DMS53 treated with DMSO at 0.1 percent for 48 hours (cell line): ENCODE data around the gene NPAS3.

ENCODE experiments used
- DNase-seq: peaks from one replicate; lab custom pipeline; 2025; ENCODE audit not compliant: unreplicated experiment; lab: John Stamatoyannopoulos, UW

The NPAS3 gene

DNA sequence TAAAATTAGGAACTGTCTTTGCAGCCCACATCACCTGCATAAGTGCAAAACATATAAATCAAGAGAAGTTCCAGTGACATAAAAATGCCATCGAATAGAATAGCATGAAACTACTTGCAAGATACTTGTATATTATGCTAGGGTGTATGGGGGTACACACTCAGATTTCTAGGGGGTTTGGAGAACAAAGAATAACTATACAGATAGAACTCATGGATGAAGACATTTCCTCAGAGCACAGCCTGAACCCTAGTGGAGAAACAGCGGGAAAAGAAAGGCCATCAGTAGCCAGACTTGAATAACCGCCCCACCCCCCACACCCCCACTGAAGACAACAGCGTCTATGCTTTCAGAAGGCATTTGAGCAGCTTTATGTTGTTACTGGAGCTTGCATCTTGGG, 425.8 kb downstream of the NPAS3 start:
- DNase-seq = no peak

DNA sequence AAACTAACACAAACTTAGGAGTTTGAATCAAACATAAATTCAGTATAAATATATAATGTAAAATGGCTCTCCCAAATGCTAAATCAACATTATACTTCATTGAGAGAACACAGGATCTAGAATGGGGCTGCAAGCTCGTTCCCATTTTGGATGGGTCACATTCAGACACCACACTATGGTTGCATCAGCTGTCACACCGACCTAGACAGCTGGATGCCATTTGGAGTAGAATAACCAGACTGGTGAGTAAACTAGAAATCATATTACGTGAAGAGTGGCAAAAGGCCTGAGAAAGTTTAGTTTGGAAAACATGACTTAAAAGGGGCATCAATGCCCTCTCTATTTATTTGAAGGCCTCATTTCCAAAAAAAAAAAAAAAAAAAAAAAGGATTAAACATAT, 430.4 kb downstream of the NPAS3 start:
- no peak for DNase-seq

DNA sequence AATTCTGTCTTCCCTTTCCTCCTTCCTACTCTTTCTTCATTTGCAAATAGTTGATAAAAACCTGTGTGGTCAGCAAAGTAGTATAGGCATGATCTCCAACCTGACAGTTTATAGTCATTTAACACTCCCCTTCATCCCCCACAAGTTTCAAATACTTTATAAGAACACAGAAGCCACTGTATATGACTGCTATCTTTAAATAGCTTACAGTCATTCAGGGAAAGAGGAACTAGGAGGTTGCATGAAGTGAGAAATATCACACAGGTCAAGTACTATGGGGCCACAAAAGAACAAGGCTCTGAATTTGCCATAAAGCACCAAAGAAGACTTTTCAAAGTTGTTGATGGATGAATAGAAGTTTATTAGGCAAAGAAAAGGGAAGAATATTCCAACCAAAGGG, 431.3 kb downstream of the NPAS3 start:
- no peak for DNase-seq

DNA sequence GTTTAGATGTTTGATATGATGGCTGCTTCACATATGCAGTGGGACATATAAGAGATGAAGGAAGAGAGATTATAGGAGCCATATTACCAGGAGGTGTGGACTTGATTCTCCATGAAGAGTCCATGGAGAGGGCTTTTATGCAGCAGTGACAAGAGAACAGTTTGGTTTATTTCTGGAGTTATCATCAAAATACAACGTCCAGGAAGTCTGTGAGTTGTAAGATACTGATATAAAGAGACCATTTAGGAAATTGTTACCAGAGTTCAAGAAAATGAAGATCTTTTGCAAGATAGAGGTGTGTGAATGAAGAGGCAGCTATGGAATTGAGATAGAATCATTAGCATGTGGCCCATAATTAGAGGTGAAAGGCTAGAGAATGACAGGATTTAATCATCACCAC, 431.7 kb downstream of the NPAS3 start:
- DNase-seq = no peak

DNA sequence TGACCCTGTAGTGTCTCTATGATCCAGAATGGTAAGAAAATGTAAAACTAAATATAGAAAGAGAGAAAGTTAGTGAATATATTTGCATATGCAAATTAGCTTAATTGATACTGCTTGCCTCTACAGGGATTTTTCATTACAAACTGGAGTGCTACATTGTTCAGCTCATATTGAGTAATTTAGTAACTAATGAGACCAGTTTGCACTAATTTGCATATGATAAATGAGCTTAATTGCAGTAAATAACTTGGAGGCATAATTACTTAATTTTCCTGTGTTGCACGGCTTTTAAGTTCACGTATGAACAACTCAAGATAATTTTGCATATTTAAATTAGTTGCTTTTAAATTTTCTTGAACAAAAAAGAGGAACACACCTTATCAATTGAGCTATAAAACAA, 436.5 kb downstream of the NPAS3 start:
- DNase-seq = no peak

DNA sequence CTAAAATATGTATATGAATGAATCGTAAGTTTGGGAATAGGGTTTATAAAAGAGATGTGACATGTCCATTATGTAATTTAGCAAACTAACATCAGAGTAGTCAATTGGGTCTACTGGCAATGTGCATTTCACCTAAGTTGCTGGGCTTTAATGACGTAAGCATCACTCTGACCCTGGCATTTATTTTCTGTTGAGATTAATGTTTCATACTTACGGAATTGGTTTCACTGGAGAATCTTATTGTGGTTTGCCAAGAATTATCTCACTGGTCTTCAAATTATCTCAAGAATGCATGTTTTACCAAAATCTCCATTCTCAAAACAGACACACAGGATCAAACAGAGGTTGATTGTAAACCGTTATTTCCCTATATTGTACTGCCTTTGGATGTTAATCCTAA, 437.1 kb downstream of the NPAS3 start:
- no peak for DNase-seq

DNA sequence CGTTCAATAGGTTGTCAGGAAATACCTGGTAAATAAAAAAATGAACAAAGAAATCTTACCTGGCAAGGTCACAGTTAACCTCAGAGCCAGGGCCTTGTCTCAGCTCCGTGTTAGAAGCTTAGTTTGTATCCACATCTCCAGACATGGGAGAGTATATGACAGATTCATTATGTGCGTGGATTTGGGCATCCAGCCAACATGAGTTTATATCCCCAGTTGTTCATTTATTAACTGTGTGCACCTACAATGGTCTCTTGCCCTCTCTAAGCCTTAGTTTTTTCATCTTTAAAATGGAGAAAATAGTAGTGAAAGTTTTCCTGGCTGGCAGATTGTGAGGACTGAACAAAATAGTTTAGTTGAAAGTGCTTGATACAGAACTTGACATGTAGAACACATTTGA, 437.8 kb downstream of the NPAS3 start:
- DNase-seq = no peak

DNA sequence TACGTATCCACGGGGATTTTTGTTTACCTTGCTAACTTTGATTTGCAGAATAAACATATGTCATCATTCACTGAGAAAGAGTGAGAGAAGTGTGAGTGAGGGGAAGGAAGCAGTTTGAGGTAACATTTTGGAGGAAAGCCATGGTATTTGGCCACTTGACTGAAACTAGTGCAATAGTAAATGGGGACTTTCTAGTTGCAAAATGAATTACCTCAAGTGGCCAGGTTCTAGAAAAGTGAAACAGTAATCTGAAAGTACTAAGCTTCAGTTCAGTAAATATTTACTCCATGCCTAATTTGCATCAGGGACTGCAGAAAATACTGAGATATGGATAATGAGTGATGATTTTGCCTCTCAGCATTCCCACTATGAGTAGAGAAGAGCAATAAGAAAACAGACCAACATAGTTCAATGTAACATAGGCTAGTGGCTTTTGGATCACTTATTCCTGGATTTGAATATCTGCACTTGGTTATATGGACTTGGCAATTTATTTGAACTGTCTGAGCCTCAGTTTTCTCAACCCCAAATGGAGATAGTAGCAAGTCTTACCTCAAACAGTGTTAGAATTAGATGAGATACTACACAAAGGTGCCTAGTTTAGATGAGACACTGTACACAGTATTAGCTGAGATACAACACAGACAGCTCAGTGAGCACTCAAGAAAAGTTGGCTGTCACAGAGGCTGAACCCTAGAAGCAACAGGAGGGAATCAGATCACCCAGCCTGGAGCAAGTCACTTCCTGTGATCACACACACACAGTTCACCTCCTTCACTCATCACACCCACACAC, 439.1 kb downstream of the NPAS3 start:
- no peak for DNase-seq

DNA sequence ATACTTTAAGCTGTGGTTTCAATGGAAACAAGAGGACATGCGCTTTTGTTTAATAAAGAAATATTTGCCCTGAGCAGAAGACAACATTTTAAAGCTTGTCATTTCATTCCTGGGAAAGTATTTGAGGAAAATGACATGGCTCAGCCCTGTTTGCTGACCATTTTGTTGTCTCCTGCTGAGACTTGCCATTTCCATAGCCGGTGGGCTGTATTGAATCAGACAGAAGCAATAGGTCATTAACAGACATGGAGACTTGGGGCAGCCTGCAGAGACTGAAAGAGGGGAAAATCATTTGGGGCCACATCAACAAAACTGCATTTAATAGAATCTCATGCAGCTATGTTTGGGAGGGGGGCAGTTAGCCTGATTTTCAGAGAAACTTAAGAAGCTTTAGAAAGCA, 443.0 kb downstream of the NPAS3 start:
- no peak for DNase-seq

DNA sequence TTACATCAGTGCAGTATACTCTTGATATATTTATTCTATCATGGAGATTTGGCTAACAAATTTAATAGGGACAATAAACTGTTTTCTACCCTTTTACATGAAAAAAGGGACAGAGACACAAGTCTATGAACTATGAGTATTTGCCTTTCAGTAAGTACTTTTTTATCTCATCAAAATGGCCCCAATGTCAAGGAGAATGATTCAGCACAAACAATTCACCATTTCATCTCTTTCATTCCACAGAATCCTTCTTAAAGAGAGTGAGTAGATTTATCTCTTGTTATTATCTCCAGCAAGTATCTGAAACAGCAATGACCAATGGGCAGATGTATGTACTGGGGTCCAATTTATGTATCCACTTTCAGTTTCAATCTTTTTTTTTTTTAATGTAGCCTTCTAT, 447.5 kb downstream of the NPAS3 start:
- no peak for DNase-seq

DNA sequence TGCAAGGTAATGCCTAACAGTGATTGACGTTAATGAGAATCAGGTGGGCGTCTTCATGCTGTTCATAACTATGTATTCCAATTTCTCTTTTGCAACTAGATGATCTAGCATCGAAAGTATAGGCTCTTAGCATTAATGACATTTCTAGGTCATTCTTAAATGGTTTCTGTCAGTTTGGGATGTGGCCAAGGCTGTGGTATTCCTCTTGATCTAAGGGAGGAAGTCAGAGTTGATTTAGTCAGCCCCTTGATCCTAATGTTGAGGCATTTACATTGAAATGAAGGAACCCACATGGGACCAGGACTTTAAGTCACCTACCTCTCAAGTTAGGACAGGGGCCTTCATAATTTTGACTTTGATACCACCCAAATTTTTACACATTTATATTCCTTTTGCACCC, 448.1 kb downstream of the NPAS3 start:
- no peak for DNase-seq

DNA sequence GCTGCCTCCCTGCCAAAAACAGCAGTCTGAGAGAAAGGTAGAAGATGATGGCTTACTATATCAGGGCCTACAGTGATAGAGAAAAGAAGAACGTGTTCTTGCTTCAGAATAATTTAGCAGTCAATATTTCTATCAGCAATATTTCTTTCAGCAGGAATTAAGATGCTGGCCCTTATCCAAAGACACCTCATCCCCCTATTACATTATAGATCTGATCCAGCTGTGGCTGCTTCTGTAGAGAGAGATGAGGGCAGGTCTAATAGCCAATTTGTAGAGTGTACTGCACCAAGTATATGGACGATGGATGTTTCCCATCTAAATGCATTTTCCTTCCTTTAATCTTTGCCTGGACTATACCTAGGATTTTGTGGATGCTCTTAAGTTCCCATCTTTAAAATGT, 451.7 kb downstream of the NPAS3 start:
- no peak for DNase-seq

DNA sequence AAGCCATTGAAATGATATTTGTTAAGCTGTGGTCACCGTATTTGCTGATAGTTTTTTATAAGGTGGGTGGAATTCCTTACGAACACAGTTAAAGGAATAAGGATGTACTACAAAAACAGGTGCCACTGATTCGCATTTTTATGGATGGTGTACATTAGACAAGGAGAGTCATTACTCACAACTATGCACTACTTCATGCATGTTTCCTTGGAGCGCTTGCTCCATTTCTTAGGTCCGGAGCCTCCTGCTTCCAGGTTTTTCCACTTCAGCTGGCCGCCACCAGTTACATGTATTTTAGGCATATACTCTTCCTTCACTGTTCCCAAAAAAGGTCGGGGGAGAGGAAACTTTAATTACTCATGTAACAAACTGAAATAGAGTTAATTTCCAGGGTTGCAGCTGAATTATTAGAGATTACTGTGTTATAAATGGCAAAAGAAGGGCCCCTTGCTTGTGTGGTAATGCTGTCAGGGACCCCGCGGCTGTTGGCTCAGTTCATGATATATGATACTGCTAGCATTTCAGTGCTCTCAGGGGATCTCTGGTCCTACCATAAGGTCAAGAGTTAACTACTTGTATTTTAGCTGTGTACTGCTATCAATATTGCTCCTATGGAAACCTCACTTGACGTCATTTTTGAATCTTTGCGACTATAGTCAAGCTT, 454.7 kb downstream of the NPAS3 start:
- DNase-seq = no peak

DNA sequence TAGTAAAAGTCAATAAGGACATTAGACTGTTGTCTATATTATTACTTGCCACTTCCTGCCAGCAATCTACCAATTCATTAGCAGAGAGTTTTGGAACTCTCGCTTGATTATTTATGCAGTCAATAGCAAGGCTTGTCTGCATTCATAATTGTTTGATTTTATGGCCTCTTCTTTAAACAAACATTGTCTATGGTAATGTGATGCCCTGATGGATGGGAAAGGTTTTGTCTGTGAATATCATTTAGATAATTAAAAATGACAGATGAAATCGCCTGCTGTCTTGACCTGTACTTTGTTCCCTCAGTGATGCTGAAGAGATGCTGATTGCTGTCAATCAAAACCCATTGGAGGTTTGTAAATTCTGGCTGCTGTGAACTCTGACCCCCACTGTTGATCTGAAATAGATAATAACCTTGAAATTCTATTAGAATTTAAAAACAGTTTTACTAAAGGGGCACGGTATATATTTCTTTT, 455.3 kb downstream of the NPAS3 start:
- no peak for DNase-seq

DNA sequence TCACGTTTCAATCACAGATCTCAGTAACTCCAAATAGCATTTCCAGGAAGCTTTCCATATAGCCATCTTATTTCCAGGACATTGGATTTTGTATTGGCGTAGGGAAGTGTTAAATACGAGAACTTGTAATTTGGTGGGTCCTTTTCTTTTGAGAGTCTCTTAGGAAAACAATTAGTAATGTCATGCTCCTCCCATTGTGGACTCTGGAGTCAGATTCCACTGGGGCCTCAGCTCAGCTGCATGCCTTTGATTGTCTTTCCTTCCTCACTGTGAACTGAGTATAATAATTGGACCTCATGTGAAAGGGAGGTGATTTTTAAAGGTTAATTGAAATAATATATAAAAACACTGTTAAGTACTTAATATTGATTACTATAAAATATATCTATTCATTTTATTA, 462.6 kb downstream of the NPAS3 start:
- DNase-seq = no peak

DNA sequence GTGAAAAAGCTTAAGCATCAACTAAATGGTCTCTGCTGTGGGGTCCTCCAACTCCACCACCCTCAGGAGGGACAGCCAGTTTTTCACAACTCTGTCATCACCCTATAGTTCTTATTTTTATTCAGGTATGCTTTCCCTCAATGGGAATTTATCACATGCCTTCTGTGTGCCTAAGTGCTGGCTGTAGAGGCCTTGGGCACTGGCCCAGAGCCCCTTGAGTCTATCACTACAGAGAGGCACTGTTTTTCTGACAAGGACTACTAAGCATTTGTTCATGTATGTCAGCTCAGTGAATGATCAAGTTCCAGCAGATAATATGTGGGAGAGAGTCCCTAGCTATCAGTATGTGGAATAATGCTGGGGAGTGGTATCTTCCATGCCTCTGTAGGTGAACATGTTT, 463.9 kb downstream of the NPAS3 start:
- DNase-seq = no peak

DNA sequence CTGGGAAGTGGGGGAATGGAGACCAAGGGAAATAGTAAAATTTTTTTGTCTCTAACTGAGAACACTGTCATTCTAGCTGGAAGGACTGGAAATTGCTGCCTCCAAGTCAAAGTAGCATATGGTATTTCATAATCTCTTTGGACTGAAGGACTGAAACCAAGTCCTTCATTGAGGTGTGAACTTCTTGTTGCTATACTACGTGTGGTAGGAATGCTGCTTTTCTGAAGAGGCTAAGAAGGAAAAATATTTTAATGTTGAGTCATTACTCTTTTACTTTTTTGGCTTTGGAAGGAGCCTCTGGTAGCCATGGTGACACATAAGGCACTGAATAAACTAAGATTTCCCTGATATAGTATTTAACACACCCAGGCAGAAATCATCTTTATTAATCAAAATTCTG, 465.4 kb downstream of the NPAS3 start:
- no peak for DNase-seq

DNA sequence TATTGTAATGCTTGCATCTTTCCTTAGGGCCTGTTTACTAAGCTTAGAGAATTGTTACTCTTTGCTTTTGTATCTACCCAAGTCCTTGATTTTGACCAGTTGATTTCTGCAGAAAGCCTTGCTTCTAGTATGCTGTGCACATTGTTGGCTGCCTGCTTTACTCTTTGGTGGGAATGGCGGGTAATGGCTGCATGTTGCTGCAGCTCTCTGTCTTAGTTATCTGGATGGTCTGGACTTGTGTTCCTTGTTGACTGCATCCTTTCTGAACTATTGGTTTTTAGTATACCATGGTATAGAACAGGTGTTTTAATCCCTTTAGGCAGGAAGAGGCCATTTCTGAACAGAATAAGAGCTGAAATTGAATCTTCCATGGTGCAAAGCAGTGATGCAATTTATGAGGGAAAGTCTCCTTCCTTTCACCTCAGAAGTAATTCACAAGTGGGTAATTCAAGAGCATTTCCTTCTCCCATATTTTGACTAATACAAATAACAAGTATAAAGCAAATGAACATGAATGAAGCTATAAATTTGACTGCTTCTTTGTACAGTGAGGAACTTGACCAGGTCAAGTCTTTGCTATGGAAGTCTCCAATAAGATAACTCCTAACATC, 466.4 kb downstream of the NPAS3 start:
- DNase-seq = no peak

DNA sequence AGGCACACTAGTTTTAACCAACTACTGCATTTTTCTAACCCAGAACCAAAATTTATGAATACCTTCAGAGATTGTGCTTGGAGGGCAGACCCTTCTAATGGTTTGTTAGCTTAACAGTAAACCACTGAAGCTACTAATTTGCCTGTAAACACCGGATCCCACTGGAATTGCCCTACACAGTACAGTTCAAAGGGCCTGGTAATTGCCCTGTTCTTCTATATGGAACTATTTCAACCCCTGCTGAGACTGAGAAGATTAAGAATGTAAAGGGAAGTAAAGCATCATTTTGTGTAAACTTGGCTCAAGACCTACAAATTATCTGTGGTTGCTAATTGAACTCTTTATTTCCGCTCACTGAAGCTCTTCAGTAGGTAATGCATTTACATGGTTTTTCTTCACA, 468.1 kb downstream of the NPAS3 start:
- DNase-seq = no peak

DNA sequence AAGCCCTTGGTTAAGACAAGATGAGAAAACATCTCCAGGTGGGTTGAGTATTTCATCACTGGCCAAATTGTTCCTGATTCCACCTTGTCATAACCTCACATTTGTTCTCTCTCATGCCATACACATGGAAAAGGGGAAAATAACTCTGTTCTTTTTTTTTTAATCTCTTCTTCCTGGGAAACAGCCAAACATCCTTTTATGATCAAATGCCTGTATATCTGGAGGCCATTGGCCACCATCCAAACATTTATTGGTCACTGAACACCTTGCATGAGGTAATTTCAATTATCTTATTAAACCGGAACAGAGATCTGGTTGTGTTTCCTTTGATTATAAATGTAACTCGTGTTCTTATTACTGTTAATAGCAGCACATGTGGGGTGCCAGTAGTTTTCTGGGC, 469.6 kb downstream of the NPAS3 start:
- DNase-seq = no peak

DNA sequence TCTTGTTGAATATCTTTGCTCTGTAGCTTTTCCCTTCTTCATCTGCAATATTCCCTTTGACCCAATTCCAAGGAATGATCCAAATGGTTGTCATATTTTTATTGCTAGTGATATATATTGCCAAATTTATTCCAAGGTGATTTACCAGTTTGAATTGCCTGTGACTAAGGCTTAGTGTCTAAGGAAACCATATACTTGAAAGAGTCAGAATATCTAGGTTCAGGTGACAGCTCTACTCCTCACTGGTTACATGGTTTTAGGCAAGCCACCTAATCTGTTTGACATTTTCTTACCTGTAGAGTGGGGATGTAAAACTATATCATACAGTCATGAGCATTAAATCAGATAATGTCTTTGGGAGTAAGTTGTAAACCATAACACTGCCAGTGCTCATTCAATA, 473.8 kb downstream of the NPAS3 start:
- no peak for DNase-seq

DNA sequence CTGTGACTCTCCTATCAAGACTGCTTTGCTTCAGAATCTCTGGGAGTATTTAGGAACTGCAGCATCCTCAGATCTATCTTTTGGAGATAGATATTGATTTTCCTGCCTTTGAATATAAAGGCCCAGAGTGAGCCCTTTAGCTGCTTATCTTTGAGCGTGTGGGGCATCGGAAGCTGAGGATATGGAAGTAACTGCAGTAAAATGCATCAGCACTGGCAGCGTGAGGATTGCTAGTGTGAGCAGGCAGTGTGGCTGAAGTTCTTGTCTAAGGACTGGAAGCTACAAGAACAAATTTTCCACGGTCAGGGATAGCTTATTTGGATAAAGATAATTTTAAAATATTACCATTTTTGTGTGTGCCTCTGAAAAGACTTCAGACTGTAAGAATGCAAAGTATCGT, 474.7 kb downstream of the NPAS3 start:
- no peak for DNase-seq
